Measurements from ENCODE around the gene LAMB3.

Gene LAMB3

GRCh38 chr1:209583408-209583807, 68.8 kb downstream of the LAMB3 start, which contains the start of gene CAMK1G:
TSS of gene CAMK1G (plus strand) at chr1:209583714. CDS start at chr1:209594984, 11,270 bp downstream.
- H3K4me3 ChIP-seq (ENCODE audit: insufficient read depth, low read length, poor library complexity, severe bottlenecking): no peak within 1 kb of the TSS
- no peaks in the 10 kb centered on the region for H3K27me3 ChIP-seq (ENCODE audit: low read length)
- H2AFZ ChIP-seq (ENCODE audit: low read depth, low read length, severe bottlenecking): no peak within 1 kb of the TSS
- no peak within 1 kb of the TSS for H3K4me2 ChIP-seq (ENCODE audit: low read depth, low read length, poor library complexity, severe bottlenecking)
- H3K9ac ChIP-seq (ENCODE audit: low read length): no peak within 1 kb of the TSS
- H3K27ac ChIP-seq (ENCODE audit: low read depth, low read length): no peak within 1 kb of the TSS
- H3K9me2 ChIP-seq (replicated peaks; ENCODE audit: insufficient read depth, low read length): no peaks in the 10 kb centered on the region
- TF ChIP-seq CTCF (IDR thresholded peaks at IDR 0.05; ENCODE audit: insufficient read depth, low read length, poor library complexity, severe bottlenecking) (no peak), EZH2phosphoT487 (conservative IDR thresholded peaks at IDR 0.05; ENCODE audit: low read length) (no peak)
- H3K9me3 ChIP-seq (ENCODE audit: insufficient read depth, low read length): no peaks in the 10 kb centered on the region
- H4K20me1 ChIP-seq (ENCODE audit: low read depth, low read length): no peaks in the 10 kb centered on the region
- H3K36me3 ChIP-seq (ENCODE audit: low read length): no peaks in the 10 kb centered on the region
- H3F3A ChIP-seq (ENCODE audit: insufficient read depth): no peaks in the 10 kb centered on the region
- H3K79me2 ChIP-seq (ENCODE audit: insufficient read depth, low read length): no peaks in the 10 kb centered on the region

- Histone ChIP-seq H3K9me3 (ENCODE audit: insufficient read depth, low read length) (no peaks in the 10 kb centered on the region), H3K27me3 (ENCODE audit: low read length) (no peaks in the 10 kb centered on the region), H3F3A (ENCODE audit: insufficient read depth) (no peaks in the 10 kb centered on the region), H3K36me3 (ENCODE audit: low read length) (no peaks in the 10 kb centered on the region), H3K4me3 (ENCODE audit: insufficient read depth, low read length, poor library complexity, severe bottlenecking) (no peak overlapping the region), H4K20me1 (ENCODE audit: low read depth, low read length) (no peaks in the 10 kb centered on the region), H3K79me2 (ENCODE audit: insufficient read depth, low read length) (no peaks in the 10 kb centered on the region), H3K9ac (ENCODE audit: low read length) (no peak overlapping the region), H3K9me2 (replicated peaks; ENCODE audit: insufficient read depth, low read length) (no peaks in the 10 kb centered on the region), H3K27ac (ENCODE audit: low read depth, low read length) (no peak overlapping the region), H2AFZ (ENCODE audit: low read depth, low read length, severe bottlenecking) (no peak overlapping the region), H3K4me2 (ENCODE audit: low read depth, low read length, poor library complexity, severe bottlenecking) (no peak overlapping the region)
- TF ChIP-seq EZH2phosphoT487 (conservative IDR thresholded peaks at IDR 0.05; ENCODE audit: low read length) (no peak), CTCF (IDR thresholded peaks at IDR 0.05; ENCODE audit: insufficient read depth, low read length, poor library complexity, severe bottlenecking) (no peak)
Measured at GRCh38 chr1:209580577-209580976, 71.6 kb downstream of the LAMB3 start.

- no peak overlapping the region for H3K4me2 ChIP-seq (ENCODE audit: low read depth, low read length, poor library complexity, severe bottlenecking)
- no peaks in the 10 kb centered on the region for H3K9me3 ChIP-seq (ENCODE audit: insufficient read depth, low read length)
- H3K79me2 ChIP-seq (ENCODE audit: insufficient read depth, low read length): no peaks in the 10 kb centered on the region
- no peaks in the 10 kb centered on the region for H3F3A ChIP-seq (ENCODE audit: insufficient read depth)
- H3K9me2 ChIP-seq (replicated peaks; ENCODE audit: insufficient read depth, low read length): no peaks in the 10 kb centered on the region
- H3K36me3 ChIP-seq (ENCODE audit: low read length): no peaks in the 10 kb centered on the region
- H3K4me3 ChIP-seq (ENCODE audit: insufficient read depth, low read length, poor library complexity, severe bottlenecking): no peak overlapping the region
- no peak for TF ChIP-seq CTCF (IDR thresholded peaks at IDR 0.05; ENCODE audit: insufficient read depth, low read length, poor library complexity, severe bottlenecking)
- no peak for TF ChIP-seq EZH2phosphoT487 (conservative IDR thresholded peaks at IDR 0.05; ENCODE audit: low read length)
- H2AFZ ChIP-seq (ENCODE audit: low read depth, low read length, severe bottlenecking): no peak overlapping the region
- H3K27me3 ChIP-seq (ENCODE audit: low read length): no peaks in the 10 kb centered on the region
- H4K20me1 ChIP-seq (ENCODE audit: low read depth, low read length): no peaks in the 10 kb centered on the region
- no peak overlapping the region for H3K9ac ChIP-seq (ENCODE audit: low read length)
- H3K27ac ChIP-seq (ENCODE audit: low read depth, low read length): no peak overlapping the region
Measured at GRCh38 chr1:209577346-209577745, 74.9 kb downstream of the LAMB3 start.

Measured in SU-DHL-6 (cell line).